Measurements from ENCODE around the gene KLHL28.

- no peak for TF ChIP-seq EP300 (IDR thresholded peaks at IDR 0.05)
- TF ChIP-seq, protein P1, sequence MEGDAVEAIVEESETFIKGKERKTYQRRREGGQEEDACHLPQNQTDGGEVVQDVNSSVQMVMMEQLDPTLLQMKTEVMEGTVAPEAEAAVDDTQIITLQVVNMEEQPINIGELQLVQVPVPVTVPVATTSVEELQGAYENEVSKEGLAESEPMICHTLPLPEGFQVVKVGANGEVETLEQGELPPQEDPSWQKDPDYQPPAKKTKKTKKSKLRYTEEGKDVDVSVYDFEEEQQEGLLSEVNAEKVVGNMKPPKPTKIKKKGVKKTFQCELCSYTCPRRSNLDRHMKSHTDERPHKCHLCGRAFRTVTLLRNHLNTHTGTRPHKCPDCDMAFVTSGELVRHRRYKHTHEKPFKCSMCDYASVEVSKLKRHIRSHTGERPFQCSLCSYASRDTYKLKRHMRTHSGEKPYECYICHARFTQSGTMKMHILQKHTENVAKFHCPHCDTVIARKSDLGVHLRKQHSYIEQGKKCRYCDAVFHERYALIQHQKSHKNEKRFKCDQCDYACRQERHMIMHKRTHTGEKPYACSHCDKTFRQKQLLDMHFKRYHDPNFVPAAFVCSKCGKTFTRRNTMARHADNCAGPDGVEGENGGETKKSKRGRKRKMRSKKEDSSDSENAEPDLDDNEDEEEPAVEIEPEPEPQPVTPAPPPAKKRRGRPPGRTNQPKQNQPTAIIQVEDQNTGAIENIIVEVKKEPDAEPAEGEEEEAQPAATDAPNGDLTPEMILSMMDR (IDR thresholded peaks at IDR 0.05), result no peak
- TF ChIP-seq POLR2AphosphoS5 (IDR thresholded peaks at IDR 0.05), result no peak
- TF ChIP-seq POLR2A (IDR thresholded peaks at IDR 0.05; ENCODE audit: low read depth), result no peak
These were observed 42.2 kb upstream of the KLHL28 start for GRCh38 chr14:45003924-45004323.

Measured in esophagus muscularis mucosa (tissue), 4 donors.